GM12878 (cell line): Measurements from ENCODE around the gene UQCRH. TPM values are rescaled to one million over a fixed set of nuclear protein-coding genes. Genes with fewer than 3 reads are reported as not detected.

Experiments
- ATAC-seq: fragments of 200-7000 bp; cut with Tn5 transposase; 3 replicates; pipeline ENCODE4 v1.9.1; 2020; ENCODE audit warnings: mild to moderate bottlenecking, moderate library complexity
- BruUV-seq: library from RNA; stranded (reverse); fragments of 400-500 nt; replicated peaks from 2 replicates; lab custom pipeline; 2021; lab: Mats Ljungman, UMichigan
- CTCF ChIA-PET: fragments of 300-600 bp; sonication (Branson Sonifier 250); formaldehyde crosslinking; extraction: SDS; loops from one replicate; lab custom pipeline; 2021; ENCODE audit warnings: inconsistent platforms; lab: Yijun Ruan, JAX
- POLR2A ChIA-PET: fragments of 350-600 bp; formaldehyde crosslinking; extraction: SDS; loops from one replicate; lab custom pipeline; 2021; ENCODE audit warnings: inconsistent platforms; lab: Charles Lee
- RAD21 ChIA-PET: fragments of 300-600 bp; sonication (Branson Sonifier 250); formaldehyde crosslinking; loops from one replicate; lab custom pipeline; 2023; ENCODE audit warnings: antibody characterized with exemption; ENCODE audit not compliant: unreplicated experiment; lab: Charles Lee
- SMC1A ChIA-PET: fragments of 300-600 bp; sonication (Branson Sonifier 250); formaldehyde crosslinking; loops from one replicate; lab custom pipeline; 2023; ENCODE audit not compliant: unreplicated experiment, uncharacterized antibody; lab: Charles Lee
- DNase-seq: peaks from one replicate; pipeline ENCODE4 v3.0.0-alpha.2; 2011; ENCODE audit warnings: low read depth, low spot score
- FAIRE-seq: peaks from 3 replicates; lab custom pipeline; 2011; peaks lifted over from hg19 to GRCh38; lab: Jason Lieb, UNC
- H2AFZ ChIP-seq: 2 replicates; pipeline ENCODE4 v1.6.0; 2011; ENCODE audit warnings: low read depth, low read length, control low read depth; ENCODE audit not compliant: control insufficient read depth
- H3K27ac ChIP-seq: 2 replicates; pipeline ENCODE4 v1.5.1; 2011; ENCODE audit warnings: control low read depth; ENCODE audit not compliant: control insufficient read depth, insufficient read depth
- H3K27me3 ChIP-seq, 2 experiments: replicated peaks in 1 of 2; 2 replicates each; pipeline versions ENCODE4 v1.6.0 to v1.6.1; 2011; ENCODE audit warnings: low read length in 1 of 2; ENCODE audit not compliant: control insufficient read depth in 2 of 2, insufficient read depth in 2 of 2
- H3K36me3 ChIP-seq, 2 experiments: 2 replicates each; pipeline ENCODE4 v1.5.1; 2011; ENCODE audit warnings: low read length in 1 of 2; ENCODE audit not compliant: control insufficient read depth in 2 of 2, insufficient read depth in 2 of 2
- H3K4me1 ChIP-seq: 2 replicates; pipeline ENCODE4 v1.6.1; 2011; ENCODE audit warnings: mild to moderate bottlenecking, low read length, moderate library complexity, mixed read lengths; ENCODE audit not compliant: control insufficient read depth, insufficient read depth
- H3K4me2 ChIP-seq: 2 replicates; pipeline ENCODE4 v1.6.0; 2011; ENCODE audit warnings: control low read depth; ENCODE audit not compliant: control insufficient read depth, insufficient read depth
- H3K4me3 ChIP-seq: fragments of 200-600 bp; sonication (generic); 2 replicates; pipeline ENCODE4 v1.5.1; 2016
- H3K79me2 ChIP-seq: 2 replicates; pipeline ENCODE4 v1.6.0; 2011; ENCODE audit warnings: low read length; ENCODE audit not compliant: control insufficient read depth, insufficient read depth
- H3K9ac ChIP-seq: 2 replicates; pipeline ENCODE4 v1.8.0; 2011; ENCODE audit warnings: low read length, control low read depth, mixed read lengths; ENCODE audit not compliant: control insufficient read depth, insufficient read depth
- H3K9me3 ChIP-seq: replicated peaks from 3 replicates; pipeline ENCODE4 v1.5.1; 2011; ENCODE audit warnings: mild to moderate bottlenecking, low read length; ENCODE audit not compliant: control insufficient read depth, insufficient read depth
- H4K20me1 ChIP-seq: 2 replicates; pipeline ENCODE4 v1.6.0; 2011; ENCODE audit not compliant: control insufficient read depth, insufficient read depth
- PAX5 ChIP-seq: IDR thresholded peaks from 2 replicates; pipeline ENCODE4 v1.6.1; 2011; ENCODE audit warnings: low read depth, low read length, borderline replicate concordance
- ZBTB11 ChIP-seq: fragments of 450-650 bp; formaldehyde crosslinking; IDR thresholded peaks from 2 replicates; pipeline ENCODE4 v1.5.0; 2022; ENCODE audit warnings: mild to moderate bottlenecking, missing genetic modification characterization
- WGBS: methylation state at CpG from one replicate; pipeline ENCODE4 v1.1.6; 2016; ENCODE audit warnings: low lambda C conversion rate; ENCODE audit not compliant: insufficient replicate concordance, insufficient coverage; ENCODE audit errors: missing lambda C conversion rate; 5-methylcytosine and 5-hydroxymethylcytosine counted together
- in situ Hi-C: fragments of 300-500 bp; cut with MboI; formaldehyde crosslinking; loops from 9 replicates; pipeline ENCODE4 v1.14.3; 2018; ENCODE audit warnings: mixed read lengths
- intact Hi-C: fragments of 100-400 bp; cut with micrococcal nuclease; formaldehyde crosslinking; loops from one replicate; pipeline ENCODE4 v1.14.2; 2022; ENCODE audit not compliant: unreplicated experiment
- polyA plus RNA-seq, 11 experiments: library from polyadenylated mRNA; depleted of rRNA in 4 of 11; unstranded in 6 of 11; stranded (reverse) in 5 of 11; fragments of >200 nt; fragmentation: Nextera tagmentation in 4 of 11; fragmentation: Illumina TruSeq in 1 of 11; extraction: Ambion mirVana in 4 of 11; extraction: Trizol in 1 of 11; gene quantifications; 1 replicate in 1 of 11; 2 replicates in 10 of 11; pipeline versions ENCODE4 v1.2.1 to v1.2.3, GENCODE V29; 2011 to 2016; ENCODE audit warnings: inconsistent platforms in 2 of 11, missing spikeins in 2 of 11, low read depth in 1 of 11
- total RNA-seq, 4 experiments: library from RNA; depleted of rRNA in 3 of 4; stranded (reverse); fragments of >200 nt in 3 of 4; fragmentation: Illumina TruSeq in 1 of 4; extraction: Trizol in 1 of 4; gene quantifications; 2 replicates each; pipeline versions ENCODE4 v1.2.1 to v1.2.3, GENCODE V29; 2013 to 2021
- TF ChIP-seq, protein P1 (sequence below): fragments of 450-650 bp; IDR thresholded peaks from 2 replicates; pipeline ENCODE4 v1.6.1; 2018; ENCODE audit warnings: mild to moderate bottlenecking, low read depth, moderate library complexity; ENCODE audit not compliant: partially characterized antibody

UQCRH gene
- total and polyA plus RNA-seq, 10 of the 15 experiments (the other 5 are each of a cell fraction or from before 2014, with no cell fraction given): 363 to 1,782 (median 597) TPM

GRCh38 chr1:46300673-46301405 is 2.7 kb upstream of the UQCRH start:
- intact Hi-C loops: no loop called here
- no peak for FAIRE-seq

More at GRCh38 chr1:46300673-46301405, 2.7 kb upstream of the UQCRH start:
- in situ Hi-C loops: loop anchor here (5.0 kb wide), 1 partner anchor 41 kb away; the partner anchor contains the start of gene NSUN4
- ATAC-seq (no peak), DNase-seq (no peak)
- POLR2A ChIA-PET: interaction anchor here (0.6 to 1.4 kb wide), 4 partner anchors 8 to 47 kb away, joined by 3 to 4 read pairs (median 3); no protein-coding TSS in a partner anchor
- H3K36me3 ChIP-seq: peaks cover 6 to 17% of the 10 kb centered on the region in 2 experiments
- TF ChIP-seq PAX5 (no peak), ZBTB11 (CRISPR knock-in tag) (no peak)
- TF ChIP-seq, protein P1, sequence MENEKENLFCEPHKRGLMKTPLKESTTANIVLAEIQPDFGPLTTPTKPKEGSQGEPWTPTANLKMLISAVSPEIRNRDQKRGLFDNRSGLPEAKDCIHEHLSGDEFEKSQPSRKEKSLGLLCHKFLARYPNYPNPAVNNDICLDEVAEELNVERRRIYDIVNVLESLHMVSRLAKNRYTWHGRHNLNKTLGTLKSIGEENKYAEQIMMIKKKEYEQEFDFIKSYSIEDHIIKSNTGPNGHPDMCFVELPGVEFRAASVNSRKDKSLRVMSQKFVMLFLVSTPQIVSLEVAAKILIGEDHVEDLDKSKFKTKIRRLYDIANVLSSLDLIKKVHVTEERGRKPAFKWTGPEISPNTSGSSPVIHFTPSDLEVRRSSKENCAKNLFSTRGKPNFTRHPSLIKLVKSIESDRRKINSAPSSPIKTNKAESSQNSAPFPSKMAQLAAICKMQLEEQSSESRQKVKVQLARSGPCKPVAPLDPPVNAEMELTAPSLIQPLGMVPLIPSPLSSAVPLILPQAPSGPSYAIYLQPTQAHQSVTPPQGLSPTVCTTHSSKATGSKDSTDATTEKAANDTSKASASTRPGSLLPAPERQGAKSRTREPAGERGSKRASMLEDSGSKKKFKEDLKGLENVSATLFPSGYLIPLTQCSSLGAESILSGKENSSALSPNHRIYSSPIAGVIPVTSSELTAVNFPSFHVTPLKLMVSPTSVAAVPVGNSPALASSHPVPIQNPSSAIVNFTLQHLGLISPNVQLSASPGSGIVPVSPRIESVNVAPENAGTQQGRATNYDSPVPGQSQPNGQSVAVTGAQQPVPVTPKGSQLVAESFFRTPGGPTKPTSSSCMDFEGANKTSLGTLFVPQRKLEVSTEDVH: no peak
- SMC1A ChIA-PET: interaction anchor here (0.8 to 3.9 kb wide), 6 partner anchors 10 to 47 kb away, joined by 3 to 15 read pairs (median 6); no protein-coding TSS in a partner anchor
- H3K27ac ChIP-seq: peak overlapping the region; percentile 84
- H3K27me3 ChIP-seq: no peaks in the 10 kb centered on the region
- H3K4me2 ChIP-seq: peak overlapping the region; percentile 91
- peaks cover 5% of the 10 kb centered on the region; the same call in 1 of the 2 replicates for H3K4me1 ChIP-seq
- RAD21 ChIA-PET: interaction anchor here (2.1 to 3.6 kb wide), 2 partner anchors 41 to 47 kb away, joined by 7 to 11 read pairs; no protein-coding TSS in a partner anchor
- H3K79me2 ChIP-seq: peaks cover 69% of the 10 kb centered on the region
- H2AFZ ChIP-seq: no peak overlapping the region
- no peaks in the 10 kb centered on the region for H4K20me1 ChIP-seq
- CTCF ChIA-PET: interaction anchor here (0.8 to 6.2 kb wide), 7 partner anchors 26 to 77 kb away, joined by 3 to 49 read pairs (median 5); partner anchors contain the start of gene NSUN4
- H3K9me3 ChIP-seq: no peaks in the 10 kb centered on the region
- WGBS: 95% methylated on average over 6 of the region's 6 CpGs
- H3K9ac ChIP-seq: peak overlapping the region; percentile 93
- peak overlapping the region; percentile 98 for H3K4me3 ChIP-seq
- BruUV-seq: TSS peak; percentile 51
